Stimulated activated CD4-positive, alpha-beta T cell treated with anti-CD3 and anti-CD28 coated beads, Interleukin-12 subunit alpha, Interleukin-12 subunit beta, amount 100 ng/mL, for 4 hours (primary cell): ENCODE data around the gene UGT1A1.

Experiments
- DNase-seq: peaks from one replicate; pipeline ENCODE4 v3.0.0-alpha.2; 2020

UGT1A1 gene

DNA sequence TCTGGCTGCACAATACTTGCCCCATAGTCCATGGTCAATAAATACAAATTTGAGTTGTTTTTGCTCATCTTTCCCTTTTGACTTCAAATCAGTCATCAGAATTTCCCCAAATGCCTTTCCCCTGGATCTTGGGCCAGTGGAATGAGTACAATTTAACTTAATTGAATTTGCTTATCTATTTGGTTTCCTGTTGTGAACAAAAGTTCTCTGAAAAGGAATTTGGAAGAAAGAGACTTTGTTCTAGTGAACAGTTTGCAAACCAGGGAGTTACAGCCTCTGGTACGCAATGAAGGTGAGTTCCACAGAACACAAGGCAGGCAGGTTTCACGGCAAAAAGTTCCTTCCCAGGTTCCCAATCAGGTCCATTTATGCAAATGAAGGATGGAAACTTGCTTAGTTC, 1.2 kb upstream of the UGT1A1 start:
- no peak for DNase-seq

DNA sequence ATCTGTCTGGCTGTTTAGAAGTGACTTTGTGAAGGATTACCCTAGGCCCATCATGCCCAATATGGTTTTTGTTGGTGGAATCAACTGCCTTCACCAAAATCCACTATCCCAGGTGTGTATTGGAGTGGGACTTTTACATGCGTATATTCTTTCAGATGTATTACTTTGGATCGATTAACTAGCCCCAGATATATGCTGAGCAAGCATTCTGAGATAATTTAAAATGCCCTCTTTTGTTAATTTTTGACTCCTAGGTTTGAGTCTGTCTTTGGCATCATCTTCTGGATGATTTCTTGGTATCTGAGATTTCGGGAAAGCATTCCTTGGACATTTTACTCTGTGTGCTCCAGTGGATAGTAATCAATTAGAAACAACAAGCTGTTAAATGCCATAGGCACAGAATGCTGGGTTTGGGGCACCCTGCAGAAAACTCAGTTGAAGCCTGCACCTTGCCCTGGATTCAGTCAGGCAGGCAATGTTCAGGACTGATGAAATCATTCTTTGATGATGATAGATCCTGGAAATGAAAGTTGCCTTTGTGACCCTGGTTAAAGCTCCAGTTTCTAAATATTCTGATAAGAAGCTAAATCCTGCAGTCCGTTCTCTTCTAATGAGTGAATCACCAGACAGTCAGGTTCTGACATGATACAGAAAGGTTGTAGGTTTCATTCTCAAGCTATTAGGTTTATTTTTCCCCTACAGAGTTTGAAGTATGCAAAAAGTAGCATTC, 1.1 kb downstream of the UGT1A1 start:
- DNase-seq: no peak

DNA sequence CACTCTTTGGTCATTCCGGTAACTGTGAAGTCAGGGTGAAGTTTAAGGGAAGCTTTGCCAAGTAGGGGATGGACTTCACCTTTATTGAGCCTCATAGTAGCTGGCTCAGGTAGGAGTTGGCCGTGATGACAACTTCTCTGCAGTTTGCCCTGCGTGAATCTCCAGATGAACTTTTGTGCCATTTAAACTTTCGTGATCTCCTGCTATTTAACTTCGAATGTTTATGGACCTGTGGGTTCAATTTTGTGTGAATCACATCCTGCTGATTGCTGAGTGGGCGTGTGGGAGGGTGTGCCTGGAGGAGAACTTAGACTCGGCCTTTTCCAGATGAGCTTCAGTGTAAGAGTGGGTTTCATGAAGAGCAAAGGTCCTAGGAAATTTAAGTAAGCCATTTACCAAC, 4.2 kb downstream of the UGT1A1 start:
- no peak for DNase-seq

DNA sequence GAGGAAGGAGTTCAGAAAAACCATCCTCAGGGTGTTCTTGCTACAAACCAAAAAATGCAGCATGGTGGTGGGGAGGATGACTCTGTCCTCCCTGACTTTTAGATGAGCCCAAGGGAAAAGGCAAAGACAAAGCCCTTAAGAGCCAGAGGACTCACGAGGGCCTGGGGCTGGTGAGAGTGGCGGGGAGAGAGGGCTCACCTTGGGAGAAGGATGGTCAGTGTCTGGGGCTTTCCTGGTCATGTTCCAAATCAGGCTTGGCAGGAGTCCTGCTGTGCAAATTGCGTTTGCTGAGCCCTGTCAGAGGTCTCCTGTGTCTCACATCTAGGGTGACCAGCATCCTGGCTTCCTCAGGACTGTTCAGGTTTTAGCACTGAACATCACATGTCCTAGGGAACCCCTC, 4.7 kb downstream of the UGT1A1 start:
- no peak for DNase-seq

DNA sequence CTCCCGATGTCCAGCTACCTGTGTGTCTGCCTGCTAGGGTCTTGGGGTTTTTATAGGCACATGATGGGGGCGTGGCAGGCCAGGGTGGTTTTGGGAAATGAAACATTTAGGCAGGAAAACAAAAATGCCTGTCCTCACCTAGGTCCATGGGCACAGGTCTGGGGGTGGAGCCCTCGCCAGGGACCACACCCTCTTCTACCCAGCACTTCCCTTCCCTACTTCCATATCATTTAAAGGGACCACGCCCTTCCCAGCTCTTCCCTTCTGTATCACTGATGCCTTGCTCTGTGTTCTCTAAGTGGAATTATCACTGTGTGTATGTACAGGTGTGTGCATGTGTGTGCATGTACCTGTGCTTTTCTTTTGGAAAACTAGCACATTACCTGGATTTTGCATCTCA, 6.3 kb downstream of the UGT1A1 start:
- no peak for DNase-seq

DNA sequence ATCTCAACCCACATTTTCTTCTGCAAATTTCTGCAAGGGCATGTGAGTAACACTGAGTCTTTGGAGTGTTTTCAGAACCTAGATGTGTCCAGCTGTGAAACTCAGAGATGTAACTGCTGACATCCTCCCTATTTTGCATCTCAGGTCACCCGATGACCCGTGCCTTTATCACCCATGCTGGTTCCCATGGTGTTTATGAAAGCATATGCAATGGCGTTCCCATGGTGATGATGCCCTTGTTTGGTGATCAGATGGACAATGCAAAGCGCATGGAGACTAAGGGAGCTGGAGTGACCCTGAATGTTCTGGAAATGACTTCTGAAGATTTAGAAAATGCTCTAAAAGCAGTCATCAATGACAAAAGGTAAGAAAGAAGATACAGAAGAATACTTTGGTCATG, 8.0 kb downstream of the UGT1A1 start:
- no peak for DNase-seq

DNA sequence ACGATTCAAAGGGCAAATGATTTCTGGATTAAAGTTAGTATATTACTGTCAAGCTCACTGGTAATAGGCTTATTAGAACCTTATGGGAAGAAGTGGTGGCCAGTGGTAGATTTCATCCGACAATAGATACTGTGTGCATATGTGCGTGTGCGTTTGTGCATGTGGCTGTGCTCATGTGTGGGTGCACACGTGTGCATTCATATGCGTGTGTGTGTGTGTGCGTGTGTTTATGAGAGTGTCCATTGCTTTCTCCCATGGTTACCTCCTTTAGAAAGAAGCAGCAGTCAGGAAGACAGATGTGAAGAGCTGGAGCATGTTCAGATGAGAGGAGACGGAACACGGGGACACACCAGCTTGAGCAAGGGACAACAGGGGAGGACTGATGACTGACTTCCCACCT, 9.2 kb downstream of the UGT1A1 start:
- no peak for DNase-seq

DNA sequence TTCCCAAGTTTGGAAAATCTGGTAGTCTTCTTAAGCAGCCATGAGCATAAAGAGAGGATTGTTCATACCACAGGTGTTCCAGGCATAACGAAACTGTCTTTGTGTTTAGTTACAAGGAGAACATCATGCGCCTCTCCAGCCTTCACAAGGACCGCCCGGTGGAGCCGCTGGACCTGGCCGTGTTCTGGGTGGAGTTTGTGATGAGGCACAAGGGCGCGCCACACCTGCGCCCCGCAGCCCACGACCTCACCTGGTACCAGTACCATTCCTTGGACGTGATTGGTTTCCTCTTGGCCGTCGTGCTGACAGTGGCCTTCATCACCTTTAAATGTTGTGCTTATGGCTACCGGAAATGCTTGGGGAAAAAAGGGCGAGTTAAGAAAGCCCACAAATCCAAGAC, 12.1 kb downstream of the UGT1A1 start:
- DNase-seq: no peak

DNA sequence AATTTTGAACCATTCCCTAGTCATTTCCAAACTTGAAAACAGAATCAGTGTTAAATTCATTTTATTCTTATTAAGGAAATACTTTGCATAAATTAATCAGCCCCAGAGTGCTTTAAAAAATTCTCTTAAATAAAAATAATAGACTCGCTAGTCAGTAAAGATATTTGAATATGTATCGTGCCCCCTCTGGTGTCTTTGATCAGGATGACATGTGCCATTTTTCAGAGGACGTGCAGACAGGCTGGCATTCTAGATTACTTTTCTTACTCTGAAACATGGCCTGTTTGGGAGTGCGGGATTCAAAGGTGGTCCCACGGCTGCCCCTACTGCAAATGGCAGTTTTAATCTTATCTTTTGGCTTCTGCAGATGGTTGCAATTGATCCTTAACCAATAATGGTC, 12.5 kb downstream of the UGT1A1 start:
- no peak for DNase-seq

DNA sequence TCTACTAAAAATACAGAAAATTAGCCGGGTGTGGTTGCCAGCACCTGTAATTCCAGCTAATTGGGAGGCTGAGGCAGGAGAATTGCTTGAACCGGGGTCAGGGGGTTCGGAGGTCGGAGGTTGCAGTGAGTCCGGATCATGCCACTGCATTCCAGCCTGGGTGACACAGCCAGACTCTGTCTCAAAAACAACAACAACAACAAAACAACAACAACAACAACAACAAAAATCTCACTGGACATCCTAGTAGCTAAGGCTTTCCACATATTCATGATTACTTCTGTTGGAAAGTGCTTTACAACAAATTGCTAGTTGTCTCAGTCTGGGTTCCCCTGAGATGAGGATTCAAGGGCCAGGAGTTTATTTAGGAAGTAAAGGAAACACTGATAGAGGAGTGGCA, 13.8 kb downstream of the UGT1A1 start:
- no peak for DNase-seq

DNA sequence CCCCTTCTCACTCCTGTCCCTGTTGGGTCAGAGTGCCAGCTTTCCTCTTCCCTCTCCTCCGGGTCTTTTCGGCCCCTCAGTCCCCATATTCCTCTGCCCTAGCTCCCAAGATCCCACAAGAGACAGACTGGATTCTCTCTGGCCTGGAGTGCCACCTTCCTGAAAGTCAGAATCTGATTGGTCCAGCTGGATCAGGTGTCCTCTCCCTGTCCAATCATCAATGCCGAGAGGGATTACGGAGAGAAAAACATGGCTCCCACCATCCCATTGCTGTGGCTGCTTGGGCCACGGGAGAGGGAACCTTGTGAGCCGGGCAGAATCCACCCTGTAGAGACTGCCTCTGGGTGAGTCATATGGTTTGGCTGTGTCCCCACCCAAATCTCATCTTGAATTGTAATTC, 15.3 kb downstream of the UGT1A1 start:
- DNase-seq: no peak

DNA sequence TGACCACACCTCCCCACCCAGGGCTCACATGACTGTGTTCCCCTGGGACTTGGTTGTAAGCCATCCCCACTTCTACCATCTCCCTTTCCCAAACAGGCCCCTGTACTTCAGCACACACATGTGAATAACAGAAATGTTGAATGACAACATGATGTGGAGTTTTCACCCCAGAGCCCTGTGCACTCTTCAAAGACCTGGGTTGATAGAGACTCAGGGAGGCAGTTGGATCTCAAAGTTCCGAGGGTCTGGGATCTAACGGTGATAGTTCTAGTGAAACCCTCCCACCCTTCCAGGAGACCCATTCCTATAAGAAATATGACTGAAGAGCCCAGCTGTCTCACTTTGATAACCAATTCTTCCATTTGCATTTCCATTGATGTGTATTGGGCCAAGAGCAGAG, 18.0 kb downstream of the UGT1A1 start, which contains the start of gene MROH2A:
Gene MROH2A, plus strand, starts transcription at position 301 of the 400 bp plus-strand sequence. CDS start 1,029 bp downstream, outside the sequence.
- no peak for DNase-seq

DNA sequence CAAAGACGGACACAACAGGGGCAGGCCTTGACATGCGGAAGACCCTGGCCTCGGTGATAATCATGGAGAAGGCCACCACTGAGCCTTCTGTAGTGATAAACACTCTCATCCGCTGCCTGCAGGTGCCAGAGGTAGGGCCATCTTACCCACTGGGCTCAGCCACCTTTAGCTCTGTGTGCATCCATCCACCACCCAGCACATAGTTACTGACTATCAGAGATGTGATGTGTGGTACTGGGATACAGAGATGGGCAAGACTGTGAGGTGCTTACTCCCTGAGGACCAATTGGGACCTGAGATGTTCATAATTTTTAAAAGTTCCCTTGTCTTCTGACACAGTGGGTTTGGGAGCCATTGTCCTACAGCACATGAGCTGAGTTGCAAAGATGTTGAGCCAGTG, 19.7 kb downstream of the UGT1A1 start:
- no peak for DNase-seq

DNA sequence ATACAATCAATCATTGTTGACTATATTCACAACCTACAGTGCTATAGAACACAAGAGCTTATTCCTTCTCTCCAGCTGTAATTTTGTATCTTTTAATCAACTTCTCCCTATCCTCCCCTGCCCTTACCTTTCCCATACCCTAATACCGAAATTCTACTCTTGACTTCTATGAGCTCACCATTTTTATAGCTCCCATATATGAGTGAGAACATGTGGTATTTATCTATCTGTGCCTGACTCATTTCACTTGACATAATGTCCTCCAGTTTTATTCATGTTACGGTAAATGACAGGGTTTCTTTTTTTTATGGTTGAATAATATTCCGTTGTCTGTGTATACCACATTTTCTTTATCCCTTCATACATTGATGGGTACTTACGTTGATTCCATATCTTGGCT, 20.7 kb downstream of the UGT1A1 start:
- no peak for DNase-seq

DNA sequence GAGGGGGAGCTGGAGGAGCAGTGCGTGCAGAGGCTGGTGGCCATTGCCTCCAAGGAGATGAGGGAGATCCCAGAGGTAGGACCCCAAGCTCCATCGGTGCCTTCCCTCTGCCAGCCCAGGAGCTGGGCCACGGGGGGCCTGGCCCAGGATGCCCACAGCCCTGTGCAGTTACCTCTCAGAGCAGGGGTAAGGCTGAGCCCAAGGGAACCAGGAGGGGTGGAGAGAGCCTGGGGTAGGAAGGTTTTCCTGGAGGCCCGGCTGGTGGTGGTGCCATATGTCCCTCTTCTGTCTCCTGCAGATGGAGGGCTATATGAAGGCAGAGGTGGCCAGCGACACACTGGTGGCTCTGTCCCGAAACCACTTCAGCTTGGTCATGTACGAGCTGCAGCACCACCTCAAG, 29.5 kb downstream of the UGT1A1 start:
- DNase-seq: no peak

DNA sequence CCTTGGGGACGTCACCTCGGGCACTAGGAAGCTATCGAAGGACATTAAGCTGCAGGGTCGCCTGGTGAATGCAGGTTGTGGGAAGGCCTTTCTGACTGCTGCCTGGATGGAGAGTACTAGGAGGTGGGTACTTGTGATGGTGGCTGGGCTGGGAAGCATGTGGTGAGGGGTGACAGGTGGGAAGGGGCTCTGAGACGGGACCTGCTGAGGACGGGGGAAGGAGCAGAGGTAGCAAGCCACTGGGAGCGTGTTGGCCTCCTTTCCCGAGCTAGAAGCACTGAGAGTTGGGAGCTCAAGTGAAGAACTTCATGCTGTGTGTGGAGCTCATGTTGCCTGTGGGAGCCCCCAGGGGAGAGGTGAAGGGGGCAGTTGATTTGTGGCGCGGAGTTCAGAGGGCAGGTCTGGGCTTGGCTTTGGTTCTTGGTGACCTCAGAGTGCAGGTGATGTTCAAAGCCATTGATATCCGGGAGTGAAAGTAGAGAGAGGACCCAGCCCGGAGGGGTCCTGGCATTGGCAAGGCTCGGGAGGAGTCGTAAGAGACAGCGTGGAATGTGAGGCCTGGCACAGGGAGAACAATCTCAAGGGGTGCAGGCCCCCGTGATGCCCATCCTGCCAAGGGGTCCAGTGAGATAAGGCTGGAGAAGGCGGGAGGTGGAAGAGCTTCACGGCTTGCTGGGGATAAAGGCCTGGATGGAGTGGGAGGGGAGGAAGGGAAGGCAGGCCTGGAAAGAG, 31.2 kb downstream of the UGT1A1 start:
- DNase-seq: no peak

DNA sequence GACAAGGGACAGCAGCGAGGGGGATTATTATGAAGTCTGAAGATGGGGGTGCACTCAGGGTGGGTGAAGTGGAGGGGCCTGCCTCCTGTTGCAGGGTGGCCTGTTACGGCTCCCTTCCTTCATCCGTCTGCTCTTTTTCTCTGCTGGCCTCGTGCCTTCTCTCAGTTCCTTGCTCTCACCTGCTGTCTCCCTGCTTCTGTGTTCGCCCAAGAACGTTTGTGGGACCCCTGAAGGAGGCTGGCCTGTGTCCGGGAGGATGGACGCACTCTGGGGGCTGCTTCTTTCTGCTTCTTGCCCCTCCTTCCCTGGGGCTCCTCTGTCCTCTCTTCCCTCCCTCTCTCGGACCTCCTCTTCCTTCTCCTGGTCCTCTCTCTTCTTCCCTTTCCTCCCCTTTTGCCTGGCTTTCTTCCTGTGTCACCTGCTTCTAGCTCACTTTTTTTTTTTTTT, 31.8 kb downstream of the UGT1A1 start:
- DNase-seq: no peak

DNA sequence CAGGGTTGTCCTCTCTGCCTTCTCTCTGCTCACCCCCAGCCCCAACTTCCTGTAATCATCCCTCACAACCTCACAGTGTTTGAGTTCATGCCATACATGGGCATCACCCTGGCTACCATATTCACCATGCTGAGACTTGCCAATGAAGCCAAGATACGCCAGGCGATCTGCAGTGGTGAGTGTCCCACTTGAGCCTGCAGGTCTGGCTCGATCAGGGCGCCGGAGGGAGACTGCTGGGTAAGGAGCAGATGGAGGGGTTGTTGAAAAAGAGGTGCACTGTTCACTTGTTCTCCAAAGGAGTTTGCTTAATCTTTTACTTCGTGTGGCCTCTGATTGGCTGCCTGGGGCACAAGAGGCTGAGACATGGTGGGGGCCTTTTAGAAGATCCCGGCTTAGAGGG, 32.6 kb downstream of the UGT1A1 start:
- DNase-seq: no peak

DNA sequence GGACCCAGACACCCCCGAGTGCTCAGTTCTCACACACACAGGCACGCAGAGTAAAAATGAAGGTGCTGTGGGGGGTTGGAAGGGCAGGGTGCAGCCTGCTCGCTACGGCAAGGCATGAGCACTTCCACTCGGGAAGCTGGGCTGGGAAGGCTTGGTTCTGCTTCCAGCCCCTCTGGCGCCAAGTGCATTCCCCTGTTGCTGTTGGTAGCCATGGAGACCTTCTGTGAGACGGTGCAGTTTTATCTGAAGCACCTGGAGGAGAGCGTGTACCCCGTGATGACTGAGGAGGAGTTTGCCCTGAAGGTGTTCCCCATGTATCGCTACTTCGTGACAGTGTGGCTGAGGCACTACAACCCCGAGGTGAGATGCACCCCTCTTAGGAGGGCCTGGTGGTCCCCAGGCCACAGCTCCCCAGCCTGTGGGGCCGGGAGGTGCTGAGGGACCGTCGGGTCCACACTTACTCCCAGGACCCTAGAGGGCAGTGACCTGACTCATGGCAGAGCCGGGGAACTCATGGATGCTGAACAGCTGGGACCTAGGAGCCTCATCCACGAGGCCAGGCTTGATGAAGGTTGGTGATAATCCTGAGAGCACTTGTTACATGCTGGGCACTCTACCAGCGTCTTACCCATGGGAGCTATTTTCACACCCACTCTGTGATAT, 33.5 kb downstream of the UGT1A1 start:
- no peak for DNase-seq

DNA sequence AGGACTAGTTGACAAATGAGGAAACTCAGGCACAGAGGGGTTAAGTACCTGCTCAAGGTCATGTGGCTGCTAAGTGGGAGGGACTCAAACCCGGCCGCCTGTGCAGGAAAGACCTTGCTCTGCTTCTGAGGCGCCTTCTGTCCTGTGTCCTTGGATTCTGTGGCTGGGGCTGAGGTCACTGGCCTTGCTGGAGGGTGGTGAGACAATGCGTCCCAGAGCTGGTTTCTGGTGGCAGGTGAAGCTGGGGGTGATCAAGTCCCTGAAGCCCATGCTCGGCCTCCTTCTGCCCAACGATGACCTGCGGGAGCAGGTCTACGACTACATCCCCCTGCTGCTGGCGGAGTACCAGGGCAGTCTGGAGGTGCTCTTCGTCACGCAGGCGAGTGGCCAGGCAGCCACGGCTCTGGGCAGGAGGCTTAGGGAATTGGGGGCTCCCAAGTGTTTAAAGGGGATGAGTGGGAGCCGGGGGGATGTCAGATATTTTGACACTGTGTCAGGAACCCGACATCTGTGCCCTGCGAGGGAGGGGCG, 34.1 kb downstream of the UGT1A1 start:
- no peak for DNase-seq

DNA sequence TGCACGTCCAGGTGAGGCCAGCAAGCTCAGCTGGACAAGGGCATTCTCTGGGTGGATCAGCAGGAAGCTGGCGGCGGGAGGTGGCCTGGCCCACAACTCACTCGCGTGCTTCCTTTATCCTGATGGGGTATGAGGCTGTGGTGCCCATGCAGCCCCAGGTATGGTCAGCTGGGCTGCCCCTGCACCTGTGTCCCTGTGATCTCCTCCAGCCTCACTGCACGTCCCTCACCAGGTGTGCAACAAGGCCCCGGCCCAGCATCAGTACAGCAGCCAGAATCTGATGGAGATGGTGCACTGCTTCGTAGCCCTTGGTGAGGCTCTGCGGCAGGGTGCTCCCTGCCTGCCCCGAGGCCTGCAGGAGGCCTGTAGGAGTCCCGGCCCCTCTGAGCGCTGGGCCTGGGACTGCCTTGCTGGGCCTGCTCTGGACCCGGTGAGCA, 35.7 kb downstream of the UGT1A1 start:
- no peak for DNase-seq

DNA sequence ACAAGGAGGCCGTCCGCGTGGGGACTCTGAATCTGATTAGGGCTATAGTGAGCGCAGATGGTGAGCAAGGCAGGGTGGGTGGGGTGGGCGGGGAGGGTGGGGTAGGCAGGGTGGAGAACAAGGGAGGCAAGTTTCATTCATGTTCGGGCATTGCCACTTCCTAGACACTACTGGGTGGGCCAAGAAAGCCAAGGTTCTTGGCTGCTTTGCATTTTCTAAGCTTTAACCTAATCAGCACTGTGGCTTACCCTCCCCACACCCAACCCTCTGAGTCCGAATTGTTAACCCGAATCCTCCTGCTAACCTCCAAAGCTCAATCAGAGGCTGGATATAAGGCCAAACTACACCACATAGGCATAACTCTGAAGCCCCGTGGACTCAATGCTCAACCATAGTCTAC, 36.2 kb downstream of the UGT1A1 start:
- DNase-seq: no peak

DNA sequence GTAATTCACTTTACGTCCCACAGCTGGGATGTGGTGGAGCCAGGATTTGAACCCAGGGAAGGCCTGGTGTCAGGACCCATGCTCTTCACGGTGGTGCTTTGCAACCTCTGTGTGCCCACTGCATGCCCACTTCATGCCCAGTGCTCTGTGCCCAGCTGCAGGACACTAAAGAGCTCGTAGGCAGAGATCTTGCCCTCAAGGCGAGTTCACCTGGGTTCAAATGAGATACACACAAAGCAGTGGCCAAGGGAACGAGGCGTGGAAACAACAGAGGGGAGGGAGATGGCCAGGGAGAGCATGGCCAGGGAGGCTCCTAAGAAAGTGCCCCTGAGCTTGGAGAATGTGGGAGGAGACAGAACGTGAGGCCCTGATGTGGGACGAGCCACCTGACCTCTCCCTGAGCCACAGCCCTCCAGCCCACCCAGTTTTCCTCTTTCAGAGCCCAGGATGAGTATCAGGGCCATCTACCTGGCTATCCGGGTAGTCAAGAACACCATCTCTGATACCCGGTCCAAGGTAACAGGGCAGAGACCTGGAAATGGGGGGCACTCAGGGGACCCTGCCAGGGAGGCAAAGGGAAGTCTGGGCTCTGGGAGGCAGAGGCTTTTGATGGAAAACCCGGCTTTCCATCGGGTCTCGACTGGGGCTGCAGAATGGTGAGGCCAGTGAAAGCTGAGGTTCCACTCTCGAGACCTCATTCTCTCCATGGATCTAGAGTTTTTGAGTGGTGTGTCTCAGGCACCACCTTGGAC, 38.4 kb downstream of the UGT1A1 start:
- DNase-seq: no peak
